Thoracic aorta (tissue), 2 donors: ENCODE measurements around the gene STAB2. TPM values are rescaled to one million over a fixed set of nuclear protein-coding genes. Genes with fewer than 3 reads are reported as not detected.

ENCODE experiments used
- ATAC-seq: fragments of 150-250 bp; one replicate; pipeline ENCODE4 v1.8.0; 2017; ENCODE audit warnings: low read depth; ENCODE audit not compliant: insufficient number of reproducible peaks, low FRiP score
- DNase-seq: peaks from one replicate; pipeline ENCODE4 v3.0.0-alpha.2; 2020; ENCODE audit warnings: low spot score
- H3K27ac ChIP-seq, 2 donors: fragments of 200-600 bp; sonication (generic); 1 replicate in 1 of 2; 2 replicates in 1 of 2; pipeline ENCODE4 v1.5.1; 2016; ENCODE audit warnings: mild to moderate bottlenecking in 2 of 2, moderate library complexity in 2 of 2
- H3K27me3 ChIP-seq: fragments of 200-600 bp; sonication (generic); replicated peaks from 2 replicates; pipeline ENCODE4 v1.6.0; 2016; ENCODE audit warnings: mild to moderate bottlenecking; ENCODE audit not compliant: insufficient read depth
- H3K36me3 ChIP-seq: fragments of 200-600 bp; sonication (generic); one replicate; pipeline ENCODE4 v1.5.1; 2016
- H3K4me1 ChIP-seq, 2 donors: fragments of 200-600 bp; sonication (generic); 1 replicate in 1 of 2; 2 replicates in 1 of 2; pipeline versions ENCODE4 v1.5.1 to v1.6.0; 2016; ENCODE audit warnings: low read depth in 2 of 2, mild to moderate bottlenecking in 1 of 2; ENCODE audit not compliant: control insufficient read depth in 1 of 2
- H3K4me3 ChIP-seq: fragments of 200-600 bp; sonication (generic); 2 replicates; pipeline ENCODE4 v1.5.1; 2016; ENCODE audit warnings: mild to moderate bottlenecking
- H3K9me3 ChIP-seq: fragments of 200-600 bp; sonication (generic); 2 replicates; pipeline ENCODE4 v1.5.1; 2016
- total RNA-seq, 2 donors: library from RNA; depleted of rRNA; stranded (reverse); fragments of >200 nt; gene quantifications; one replicate each; pipeline versions ENCODE4 v1.1.0 to v1.2.3, GENCODE V29; 2016
- TF ChIP-seq, protein P1 (sequence below): fragments of 200-600 bp; sonication (generic); IDR thresholded peaks from one replicate; pipeline ENCODE4 v1.5.1; 2019; ENCODE audit warnings: antibody characterized with exemption

The STAB2 gene
- total RNA-seq, 2 donors from 2014 or later, result not detected

DNA sequence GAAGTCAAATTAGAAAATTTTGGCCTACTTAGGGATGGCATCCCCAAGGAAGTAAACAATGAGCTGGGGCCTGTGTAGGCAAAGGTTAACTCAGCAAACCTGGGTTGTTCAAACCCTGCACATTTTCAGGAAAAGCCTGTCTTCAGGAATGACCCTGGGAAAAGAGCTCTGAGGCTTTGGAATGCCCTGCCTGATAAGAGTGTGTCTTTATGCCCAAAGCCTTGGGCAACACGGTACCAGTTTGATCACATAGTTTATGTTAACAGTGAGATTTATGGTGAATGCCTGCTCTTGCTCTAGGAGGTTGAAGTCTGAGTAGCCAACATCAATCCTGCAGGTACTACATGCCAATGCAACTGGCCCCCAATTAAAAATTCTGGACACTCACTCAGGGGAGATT lies 28.2 kb upstream of the STAB2 start:
- Histone ChIP-seq H3K27me3 (peaks cover 4% of the 10 kb centered on the region), H3K9me3 (no peaks in the 10 kb centered on the region), H3K36me3 (no peaks in the 10 kb centered on the region), H3K4me3 (no peak overlapping the region), H3K4me1 (no peaks in the 10 kb centered on the region), H3K27ac (no peak overlapping the region)
- ATAC-seq (no peak), DNase-seq (no peak)
- TF ChIP-seq, protein P1, sequence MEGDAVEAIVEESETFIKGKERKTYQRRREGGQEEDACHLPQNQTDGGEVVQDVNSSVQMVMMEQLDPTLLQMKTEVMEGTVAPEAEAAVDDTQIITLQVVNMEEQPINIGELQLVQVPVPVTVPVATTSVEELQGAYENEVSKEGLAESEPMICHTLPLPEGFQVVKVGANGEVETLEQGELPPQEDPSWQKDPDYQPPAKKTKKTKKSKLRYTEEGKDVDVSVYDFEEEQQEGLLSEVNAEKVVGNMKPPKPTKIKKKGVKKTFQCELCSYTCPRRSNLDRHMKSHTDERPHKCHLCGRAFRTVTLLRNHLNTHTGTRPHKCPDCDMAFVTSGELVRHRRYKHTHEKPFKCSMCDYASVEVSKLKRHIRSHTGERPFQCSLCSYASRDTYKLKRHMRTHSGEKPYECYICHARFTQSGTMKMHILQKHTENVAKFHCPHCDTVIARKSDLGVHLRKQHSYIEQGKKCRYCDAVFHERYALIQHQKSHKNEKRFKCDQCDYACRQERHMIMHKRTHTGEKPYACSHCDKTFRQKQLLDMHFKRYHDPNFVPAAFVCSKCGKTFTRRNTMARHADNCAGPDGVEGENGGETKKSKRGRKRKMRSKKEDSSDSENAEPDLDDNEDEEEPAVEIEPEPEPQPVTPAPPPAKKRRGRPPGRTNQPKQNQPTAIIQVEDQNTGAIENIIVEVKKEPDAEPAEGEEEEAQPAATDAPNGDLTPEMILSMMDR, result no peak

DNA sequence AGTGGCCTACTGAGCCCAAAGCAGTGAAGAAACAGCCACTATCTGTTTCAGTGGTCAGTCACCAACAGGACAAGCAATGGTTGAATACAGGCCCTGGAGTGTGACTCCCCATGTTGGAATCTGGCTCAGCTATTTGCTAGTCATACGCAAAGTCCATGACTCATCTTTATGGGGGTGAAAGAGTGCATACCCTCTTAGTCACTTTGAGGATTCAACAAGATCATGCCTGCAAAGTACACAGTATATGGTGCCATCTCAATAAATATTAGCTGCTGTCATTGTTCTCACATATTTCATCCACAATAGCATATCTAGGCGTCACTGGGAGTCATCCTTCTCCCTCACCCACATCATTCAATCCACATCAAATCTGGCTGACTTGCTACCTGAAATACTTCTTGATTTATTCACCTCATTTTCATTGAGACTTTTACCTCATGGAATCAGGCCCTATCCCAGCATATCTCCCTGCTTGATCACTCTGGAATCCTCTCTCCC lies 26.4 kb upstream of the STAB2 start:
- DNase-seq (no peak), ATAC-seq (no peak)
- Histone ChIP-seq H3K4me3 (no peak overlapping the region), H3K27me3 (no peaks in the 10 kb centered on the region), H3K9me3 (peaks cover 4% of the 10 kb centered on the region), H3K36me3 (no peaks in the 10 kb centered on the region), H3K4me1 (no peaks in the 10 kb centered on the region), H3K27ac (no peak overlapping the region)
- TF ChIP-seq, protein P1, result no peak

DNA sequence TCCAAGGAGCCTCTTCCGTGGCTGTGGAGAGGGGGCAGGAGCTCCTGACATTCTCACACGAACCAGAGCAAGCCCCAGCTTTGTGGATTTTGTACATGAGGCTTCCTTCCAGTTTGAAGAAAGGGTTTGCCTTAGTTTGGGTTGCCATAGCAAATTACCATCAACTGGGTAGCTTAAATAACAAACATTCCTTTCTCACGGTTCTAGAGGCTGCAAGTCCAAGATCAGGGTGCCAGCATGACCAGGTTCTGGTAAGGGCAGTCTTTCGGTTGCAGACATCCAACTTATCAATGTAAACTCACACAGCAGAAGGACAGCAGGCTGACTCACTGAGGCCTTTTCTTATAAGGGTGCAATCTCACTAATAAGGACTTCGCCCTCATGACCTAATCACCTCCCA lies 25.9 kb upstream of the STAB2 start:
- TF ChIP-seq, protein P1, result no peak
- Histone ChIP-seq H3K36me3 (no peaks in the 10 kb centered on the region), H3K4me3 (no peak overlapping the region), H3K4me1 (no peaks in the 10 kb centered on the region), H3K27ac (no peak overlapping the region), H3K27me3 (no peaks in the 10 kb centered on the region), H3K9me3 (peaks cover 5% of the 10 kb centered on the region)
- no peak for DNase-seq
- no peak for ATAC-seq

DNA sequence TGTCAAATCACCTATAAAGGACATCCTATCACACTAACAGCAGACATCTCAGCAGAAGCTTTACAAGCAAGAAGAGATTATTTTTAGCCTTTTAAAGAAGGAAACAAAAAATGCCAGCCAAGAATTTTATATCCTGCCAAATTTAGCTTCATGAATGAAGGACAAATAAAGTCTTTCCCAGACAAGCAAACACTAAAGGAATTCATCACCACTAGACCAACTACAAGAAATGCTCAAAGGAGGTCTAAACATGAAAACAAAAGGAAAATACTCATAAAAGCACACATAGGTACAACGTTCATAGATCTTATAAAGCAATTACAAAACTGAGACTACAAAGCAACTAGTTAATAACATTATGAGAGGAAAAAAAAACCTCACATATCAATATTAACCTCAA lies 20.7 kb upstream of the STAB2 start:
- ATAC-seq (no peak), DNase-seq (no peak)
- no peaks in the 10 kb centered on the region for H3K36me3 ChIP-seq
- H3K4me1 ChIP-seq, result no peaks in the 10 kb centered on the region
- no peak overlapping the region for H3K4me3 ChIP-seq
- H3K27ac ChIP-seq, result no peak overlapping the region
- no peaks in the 10 kb centered on the region for H3K27me3 ChIP-seq
- peaks cover 16% of the 10 kb centered on the region for H3K9me3 ChIP-seq
- TF ChIP-seq, protein P1, result no peak

DNA sequence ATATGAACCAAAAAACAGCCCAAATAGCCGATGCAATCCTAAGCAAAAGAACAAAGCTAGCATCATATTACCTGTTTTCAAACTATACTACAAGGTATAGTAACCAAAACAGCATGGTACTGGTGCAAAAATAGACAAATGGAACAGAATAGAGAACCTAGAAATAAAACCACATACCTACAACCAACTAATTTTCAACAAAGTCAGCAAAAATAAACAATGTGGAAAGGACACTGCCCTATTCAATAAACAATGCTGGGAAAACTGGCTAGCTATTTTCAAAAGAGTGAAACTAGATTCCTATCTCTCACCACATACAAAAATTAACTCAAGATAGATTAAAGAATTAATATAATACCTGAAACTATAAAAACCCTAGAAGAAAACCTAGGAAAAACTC lies 17.8 kb upstream of the STAB2 start:
- no peak overlapping the region for H3K4me3 ChIP-seq
- no peaks in the 10 kb centered on the region for H3K4me1 ChIP-seq
- H3K36me3 ChIP-seq, result no peaks in the 10 kb centered on the region
- H3K27me3 ChIP-seq, result no peaks in the 10 kb centered on the region
- peaks cover 16% of the 10 kb centered on the region for H3K9me3 ChIP-seq
- DNase-seq (no peak), ATAC-seq (no peak)
- no peak overlapping the region for H3K27ac ChIP-seq
- TF ChIP-seq, protein P1, result no peak
